Measurements from ENCODE around the gene STARD8. TPM values are rescaled to one million over a fixed set of nuclear protein-coding genes. Genes with fewer than 3 reads are reported as not detected.

STARD8 gene
- total and polyA plus RNA-seq, 2 donors (not counting 3 experiments of a cell fraction or from before 2014, with no cell fraction given), result 6.8 to 14.8 TPM

DNA sequence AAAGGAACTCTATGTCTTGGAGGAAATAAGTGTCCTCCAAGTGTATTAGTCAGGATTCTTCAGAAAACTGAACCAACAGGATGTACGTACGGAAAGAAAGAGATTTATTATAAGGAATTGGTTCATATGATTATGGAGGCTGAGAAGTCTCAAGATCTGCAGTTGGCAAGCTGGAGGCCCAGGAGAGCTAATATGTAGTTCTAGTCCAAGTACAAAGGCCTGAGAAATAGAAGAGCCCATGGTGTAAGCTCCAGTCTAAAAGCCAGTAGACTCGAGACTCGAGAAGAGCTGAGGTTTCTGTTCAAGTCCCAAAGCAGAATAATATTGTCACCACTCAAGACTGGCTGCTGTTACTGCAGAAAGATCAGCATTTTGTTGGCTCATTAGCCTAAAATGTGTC is 116.0 kb downstream of the STARD8 start:
- FAIRE-seq (no peak), DNase-seq (ENCODE audit: low read depth, low spot score) (no peak)
- Histone ChIP-seq H3K36me3 (ENCODE audit: control insufficient read depth in 2 of 2, extremely low read depth in 1 of 2, insufficient read depth in 2 of 2, low read length in 2 of 2) (no peaks in the 10 kb centered on the region), H3K4me2 (ENCODE audit: insufficient read depth, low read length) (no peak overlapping the region), H2AFZ (ENCODE audit: low read depth, low read length) (no peak overlapping the region), H3K4me3 (replicated peaks in 1 of 3; ENCODE audit: insufficient read depth in 1 of 3, low read depth in 1 of 3, low read length in 3 of 3) (no peak overlapping the region), H3K4me1 (ENCODE audit: control insufficient read depth, extremely low read depth, insufficient read depth, low read length) (no peaks in the 10 kb centered on the region), H4K20me1 (replicated peaks; ENCODE audit: control insufficient read depth, extremely low read depth, insufficient read depth, low read length) (no peaks in the 10 kb centered on the region), H3K27me3 (ENCODE audit: control insufficient read depth in 2 of 2, insufficient read depth in 2 of 2, low read length in 2 of 2) (no peaks in the 10 kb centered on the region), H3K9me1 (replicated peaks; ENCODE audit: control insufficient read depth, extremely low read depth, insufficient read depth, low read length) (no peaks in the 10 kb centered on the region), H3K27ac (ENCODE audit: insufficient read depth, low read depth, low read length) (no peak overlapping the region), H3K9me3 (replicated peaks; ENCODE audit: control insufficient read depth, insufficient read depth, low read length) (no peaks in the 10 kb centered on the region), H3K9ac (replicated peaks; ENCODE audit: extremely low read depth, insufficient read depth, low read length) (no peak overlapping the region), H3K79me2 (ENCODE audit: control insufficient read depth, insufficient read depth, low read length) (no peaks in the 10 kb centered on the region)
- no TSS peak for BruUV-seq (replicated peaks)
- CTCF ChIA-PET, result no interaction called here
- dilution Hi-C loops (cut with MboI; ENCODE audit: extremely low pct_ligation_motif_present, low sequenced_read_pairs) (no loop called here), intact Hi-C loops (cut with micrococcal nuclease) (no loop called here)
- TF ChIP-seq, protein P1, sequence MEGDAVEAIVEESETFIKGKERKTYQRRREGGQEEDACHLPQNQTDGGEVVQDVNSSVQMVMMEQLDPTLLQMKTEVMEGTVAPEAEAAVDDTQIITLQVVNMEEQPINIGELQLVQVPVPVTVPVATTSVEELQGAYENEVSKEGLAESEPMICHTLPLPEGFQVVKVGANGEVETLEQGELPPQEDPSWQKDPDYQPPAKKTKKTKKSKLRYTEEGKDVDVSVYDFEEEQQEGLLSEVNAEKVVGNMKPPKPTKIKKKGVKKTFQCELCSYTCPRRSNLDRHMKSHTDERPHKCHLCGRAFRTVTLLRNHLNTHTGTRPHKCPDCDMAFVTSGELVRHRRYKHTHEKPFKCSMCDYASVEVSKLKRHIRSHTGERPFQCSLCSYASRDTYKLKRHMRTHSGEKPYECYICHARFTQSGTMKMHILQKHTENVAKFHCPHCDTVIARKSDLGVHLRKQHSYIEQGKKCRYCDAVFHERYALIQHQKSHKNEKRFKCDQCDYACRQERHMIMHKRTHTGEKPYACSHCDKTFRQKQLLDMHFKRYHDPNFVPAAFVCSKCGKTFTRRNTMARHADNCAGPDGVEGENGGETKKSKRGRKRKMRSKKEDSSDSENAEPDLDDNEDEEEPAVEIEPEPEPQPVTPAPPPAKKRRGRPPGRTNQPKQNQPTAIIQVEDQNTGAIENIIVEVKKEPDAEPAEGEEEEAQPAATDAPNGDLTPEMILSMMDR (IDR thresholded peaks at IDR 0.05; ENCODE audit: extremely low read depth in 1 of 2, insufficient read depth in 1 of 2, low read depth in 1 of 2, low read length in 2 of 2), result no peak
- TF ChIP-seq EZH2 (IDR thresholded peaks at IDR 0.05; ENCODE audit: borderline replicate concordance, low read depth, low read length, severe bottlenecking), result no peak
- TF ChIP-seq FOS (IDR thresholded peaks at IDR 0.05; ENCODE audit: borderline replicate concordance, insufficient read depth, low read length), result no peak
- no peak for TF ChIP-seq GATA2 (IDR thresholded peaks at IDR 0.05; ENCODE audit: insufficient read depth, insufficient read length, low read depth, low read length)
- TF ChIP-seq POLR2A (IDR thresholded peaks at IDR 0.05; ENCODE audit: low read depth, low read length), result no peak
- no peak for TF ChIP-seq MYC (IDR thresholded peaks at IDR 0.05; ENCODE audit: low read depth, low read length)
- TF ChIP-seq, protein P2, sequence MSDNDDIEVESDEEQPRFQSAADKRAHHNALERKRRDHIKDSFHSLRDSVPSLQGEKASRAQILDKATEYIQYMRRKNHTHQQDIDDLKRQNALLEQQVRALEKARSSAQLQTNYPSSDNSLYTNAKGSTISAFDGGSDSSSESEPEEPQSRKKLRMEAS (IDR thresholded peaks at IDR 0.05; ENCODE audit: insufficient read depth, insufficient read length), result no peak
- no peak for TF ChIP-seq POLR2AphosphoS5 (IDR thresholded peaks at IDR 0.05; ENCODE audit: insufficient read depth, low read depth, low read length)
- no peak for TF ChIP-seq JUN (IDR thresholded peaks at IDR 0.05; ENCODE audit: borderline replicate concordance, insufficient read depth, insufficient read length, low read depth)
- POLR2A ChIA-PET, result no interaction called here

Small RNAs within 50 kb of the gene (small RNA-seq; reads per million reads assigned to genes)
- not detected for gene COX6CP12 (ENCODE audit: insufficient read depth, insufficient read length, low read depth, low replicate concordance)

Other genes starting within 250 kb of the STARD8 start
- gene OPHN1, start 214.2 kb upstream of the STARD8 start, total RNA-seq, result 6.2 and 6.7 TPM in 2 replicates
- gene OPHN1, start 214.2 kb upstream of the STARD8 start, polyA plus RNA-seq, result 3.2 and 3.9 TPM in 2 replicates
- 28.5 and 29.6 TPM in 2 replicates for gene YIPF6, start 148.6 kb upstream of the STARD8 start, total RNA-seq
- gene YIPF6, start 148.6 kb upstream of the STARD8 start, polyA plus RNA-seq, result 15.4 and 17.1 TPM in 2 replicates
- gene EFNB1, start 181.4 kb downstream of the STARD8 start, total RNA-seq, result 8.8 and 13.3 TPM in 2 replicates
- 7.8 and 7.9 TPM in 2 replicates for gene EFNB1, start 181.4 kb downstream of the STARD8 start, polyA plus RNA-seq